ENCODE results near the gene CERK. TPM values are rescaled to one million over a fixed set of nuclear protein-coding genes. Genes with fewer than 3 reads are reported as not detected.

Gene CERK
- total and polyA plus RNA-seq, 2 of the 8 experiments (the other 6 are each of a cell fraction or from before 2014, with no cell fraction given), result 26.6 to 59.0 TPM

GRCh38 chr22:46770726-46771125 lies 32.7 kb upstream of the CERK start:
- no peak overlapping the region for H3K4me2 ChIP-seq (ENCODE audit: insufficient read depth in 1 of 2, low read depth in 2 of 2, low read length in 2 of 2)
- H3K36me3 ChIP-seq (ENCODE audit: control insufficient read depth in 2 of 4, insufficient read depth in 4 of 4, low read length in 3 of 4), result no peaks in the 10 kb centered on the region
- H3K18ac ChIP-seq (ENCODE audit: extremely low read depth, low read length), result no peak overlapping the region
- ChIA-PET POLR2A (ENCODE audit: partially characterized antibody) (interaction anchor here (6.0 kb wide), 1 partner anchor 9 kb away, joined by 41 read pairs; the partner anchor contains the start of gene TBC1D22A), CTCF (ENCODE audit: partially characterized antibody) (interaction anchor here (1.3 to 1.4 kb wide), 3 partner anchors 12 to 33 kb away, joined by 3 to 5 read pairs (median 4); no protein-coding TSS in a partner anchor)
- H4K91ac ChIP-seq (replicated peaks; ENCODE audit: insufficient read length, low read length), result no peak overlapping the region
- no peak overlapping the region for H2BK120ac ChIP-seq (replicated peaks; ENCODE audit: low read depth, low read length)
- H2BK12ac ChIP-seq (ENCODE audit: low read depth, low read length), result no peak overlapping the region
- FAIRE-seq (no peak), DNase-seq (ENCODE audit: low read depth in 1 of 2, low spot score in 2 of 2) (no peak)
- H3K4me1 ChIP-seq (replicated peaks in 1 of 4; ENCODE audit: control insufficient read depth in 3 of 4, insufficient read depth in 4 of 4, low read length in 3 of 4), result peaks cover 0 to 13% (median 7%) of the 10 kb centered on the region in 4 experiments; a peak in 6 of 7 replicates
- no peak overlapping the region for H4K8ac ChIP-seq (ENCODE audit: extremely low read depth, insufficient read depth, low read length)
- TF ChIP-seq SIN3A (conservative IDR thresholded peaks at IDR 0.05 in 1 of 2, IDR thresholded peaks at IDR 0.05 in 1 of 2; ENCODE audit: low read depth in 1 of 2, low read length in 2 of 2), result no peak
- no peaks in the 10 kb centered on the region for H3K9me3 ChIP-seq (ENCODE audit: insufficient read depth in 2 of 2, low read depth in 1 of 2, low read length in 1 of 2)
- H4K20me1 ChIP-seq (replicated peaks in 1 of 2; ENCODE audit: control insufficient read depth in 1 of 2, insufficient read depth in 2 of 2, low read length in 2 of 2), result peaks cover 9 to 12% of the 10 kb centered on the region in 2 experiments
- H3K9ac ChIP-seq (replicated peaks in 1 of 4; ENCODE audit: extremely low read depth in 1 of 4, low read depth in 3 of 4, low read length in 3 of 4), result no peak overlapping the region
- no peaks in the 10 kb centered on the region for H3K27me3 ChIP-seq (replicated peaks in 1 of 4; ENCODE audit: control insufficient read depth in 3 of 4, extremely low read depth in 1 of 4, insufficient read depth in 3 of 4, low read length in 3 of 4)
- H3K27ac ChIP-seq (ENCODE audit: low read depth, low read length), result no peak overlapping the region
- H3K4ac ChIP-seq (replicated peaks; ENCODE audit: insufficient read length, low read depth, low read length), result no peak overlapping the region
- no peak overlapping the region for H2BK20ac ChIP-seq (ENCODE audit: low read length)
- WGBS, 2 experiments (ENCODE audit: extremely low coverage in 1 of 2, insufficient coverage in 1 of 2, insufficient read length in 1 of 2, insufficient replicate concordance in 2 of 2, low coverage in 1 of 2, low lambda C conversion rate in 2 of 2, missing lambda C conversion rate in 1 of 2), result 91% methylated on average over 9 of the region's 9 CpGs; no CpG with 5 or more reads in 1 of the 2 experiments
- H3K14ac ChIP-seq (ENCODE audit: insufficient read length), result no peak overlapping the region
- H3K79me1 ChIP-seq (ENCODE audit: low read depth, low read length), result peaks cover 19% of the 10 kb centered on the region
- no peak overlapping the region for H2BK15ac ChIP-seq (ENCODE audit: low read length)
- H3K4me3 ChIP-seq (ENCODE audit: extremely low read depth in 1 of 4, insufficient read depth in 2 of 4, low read depth in 3 of 4, low read length in 4 of 4), result no peak overlapping the region
- no peak overlapping the region for H3K56ac ChIP-seq (replicated peaks; ENCODE audit: insufficient read length, low read depth, low read length)
- H3K79me2 ChIP-seq (ENCODE audit: control insufficient read depth in 1 of 2, insufficient read depth in 2 of 2, low read length in 2 of 2), result peaks cover 4 to 67% of the 10 kb centered on the region in 2 experiments
- H4K5ac ChIP-seq (ENCODE audit: insufficient read length, low read depth, low read length), result no peak overlapping the region
- H3K23ac ChIP-seq (ENCODE audit: insufficient read length), result no peak overlapping the region
- no peak overlapping the region for H2AK5ac ChIP-seq (ENCODE audit: low read depth, low read length)
- H2AFZ ChIP-seq (ENCODE audit: low read length), result no peak overlapping the region
- H3K23me2 ChIP-seq (ENCODE audit: low read depth, low read length), result no peaks in the 10 kb centered on the region
- no peak overlapping the region for H2BK5ac ChIP-seq (ENCODE audit: low read depth, low read length)

Measured in H1 (cell line).